ENCODE data around the gene SELENOP. TPM values are rescaled to one million over a fixed set of nuclear protein-coding genes. Genes with fewer than 3 reads are reported as not detected.

SELENOP gene
- total RNA-seq, 1 experiment from 2014 or later, result 11.4 TPM

- no peak overlapping the region for H2AFZ ChIP-seq (ENCODE audit: low read depth, low read length, poor library complexity, severe bottlenecking)
Measured at GRCh38 chr5:42822548-42822947, 10.9 kb upstream of the SELENOP start.

More at GRCh38 chr5:42822548-42822947, 10.9 kb upstream of the SELENOP start:
- BruUV-seq (replicated peaks), result no TSS peak
- no peaks in the 10 kb centered on the region for H3K9me2 ChIP-seq (ENCODE audit: insufficient read depth)
- H3K27ac ChIP-seq (ENCODE audit: low read depth, low read length), result no peak overlapping the region
- ATAC-seq (no peak), DNase-seq (ENCODE audit: low read depth, low spot score) (no peak)
- intact Hi-C loops (cut with micrococcal nuclease), result no loop called here
- no peaks in the 10 kb centered on the region for H3K9me3 ChIP-seq (ENCODE audit: control insufficient read depth in 1 of 2, insufficient read depth in 1 of 2, low read depth in 1 of 2, low read length in 2 of 2)
- no peak for TF ChIP-seq ZFX (IDR thresholded peaks at IDR 0.05)
- TF ChIP-seq EZH2 (IDR thresholded peaks at IDR 0.05), result no peak
- TF ChIP-seq SIN3A (IDR thresholded peaks at IDR 0.05; ENCODE audit: low read depth), result no peak
- no peak for TF ChIP-seq RAD21 (IDR thresholded peaks at IDR 0.05; ENCODE audit: low read depth)
- no peak for TF ChIP-seq JUND (IDR thresholded peaks at IDR 0.05)
- TF ChIP-seq, protein P1, sequence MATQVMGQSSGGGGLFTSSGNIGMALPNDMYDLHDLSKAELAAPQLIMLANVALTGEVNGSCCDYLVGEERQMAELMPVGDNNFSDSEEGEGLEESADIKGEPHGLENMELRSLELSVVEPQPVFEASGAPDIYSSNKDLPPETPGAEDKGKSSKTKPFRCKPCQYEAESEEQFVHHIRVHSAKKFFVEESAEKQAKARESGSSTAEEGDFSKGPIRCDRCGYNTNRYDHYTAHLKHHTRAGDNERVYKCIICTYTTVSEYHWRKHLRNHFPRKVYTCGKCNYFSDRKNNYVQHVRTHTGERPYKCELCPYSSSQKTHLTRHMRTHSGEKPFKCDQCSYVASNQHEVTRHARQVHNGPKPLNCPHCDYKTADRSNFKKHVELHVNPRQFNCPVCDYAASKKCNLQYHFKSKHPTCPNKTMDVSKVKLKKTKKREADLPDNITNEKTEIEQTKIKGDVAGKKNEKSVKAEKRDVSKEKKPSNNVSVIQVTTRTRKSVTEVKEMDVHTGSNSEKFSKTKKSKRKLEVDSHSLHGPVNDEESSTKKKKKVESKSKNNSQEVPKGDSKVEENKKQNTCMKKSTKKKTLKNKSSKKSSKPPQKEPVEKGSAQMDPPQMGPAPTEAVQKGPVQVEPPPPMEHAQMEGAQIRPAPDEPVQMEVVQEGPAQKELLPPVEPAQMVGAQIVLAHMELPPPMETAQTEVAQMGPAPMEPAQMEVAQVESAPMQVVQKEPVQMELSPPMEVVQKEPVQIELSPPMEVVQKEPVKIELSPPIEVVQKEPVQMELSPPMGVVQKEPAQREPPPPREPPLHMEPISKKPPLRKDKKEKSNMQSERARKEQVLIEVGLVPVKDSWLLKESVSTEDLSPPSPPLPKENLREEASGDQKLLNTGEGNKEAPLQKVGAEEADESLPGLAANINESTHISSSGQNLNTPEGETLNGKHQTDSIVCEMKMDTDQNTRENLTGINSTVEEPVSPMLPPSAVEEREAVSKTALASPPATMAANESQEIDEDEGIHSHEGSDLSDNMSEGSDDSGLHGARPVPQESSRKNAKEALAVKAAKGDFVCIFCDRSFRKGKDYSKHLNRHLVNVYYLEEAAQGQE (IDR thresholded peaks at IDR 0.05; ENCODE audit: low read depth), result no peak
- TF ChIP-seq CEBPB (IDR thresholded peaks at IDR 0.05; ENCODE audit: low read depth), result no peak
- no peak for TF ChIP-seq YY1 (IDR thresholded peaks at IDR 0.05; ENCODE audit: extremely low read depth, insufficient replicate concordance, low read depth, low read length)
- no peak for TF ChIP-seq ELF1 (IDR thresholded peaks at IDR 0.05; ENCODE audit: borderline replicate concordance, low read depth)
- TF ChIP-seq, protein P2, sequence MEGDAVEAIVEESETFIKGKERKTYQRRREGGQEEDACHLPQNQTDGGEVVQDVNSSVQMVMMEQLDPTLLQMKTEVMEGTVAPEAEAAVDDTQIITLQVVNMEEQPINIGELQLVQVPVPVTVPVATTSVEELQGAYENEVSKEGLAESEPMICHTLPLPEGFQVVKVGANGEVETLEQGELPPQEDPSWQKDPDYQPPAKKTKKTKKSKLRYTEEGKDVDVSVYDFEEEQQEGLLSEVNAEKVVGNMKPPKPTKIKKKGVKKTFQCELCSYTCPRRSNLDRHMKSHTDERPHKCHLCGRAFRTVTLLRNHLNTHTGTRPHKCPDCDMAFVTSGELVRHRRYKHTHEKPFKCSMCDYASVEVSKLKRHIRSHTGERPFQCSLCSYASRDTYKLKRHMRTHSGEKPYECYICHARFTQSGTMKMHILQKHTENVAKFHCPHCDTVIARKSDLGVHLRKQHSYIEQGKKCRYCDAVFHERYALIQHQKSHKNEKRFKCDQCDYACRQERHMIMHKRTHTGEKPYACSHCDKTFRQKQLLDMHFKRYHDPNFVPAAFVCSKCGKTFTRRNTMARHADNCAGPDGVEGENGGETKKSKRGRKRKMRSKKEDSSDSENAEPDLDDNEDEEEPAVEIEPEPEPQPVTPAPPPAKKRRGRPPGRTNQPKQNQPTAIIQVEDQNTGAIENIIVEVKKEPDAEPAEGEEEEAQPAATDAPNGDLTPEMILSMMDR (IDR thresholded peaks at IDR 0.05 in 2 of 3, conservative IDR thresholded peaks at IDR 0.05 in 1 of 3; ENCODE audit: borderline replicate concordance in 1 of 3, insufficient read depth in 1 of 3, low read depth in 2 of 3, low read length in 2 of 3), result no peak
- TF ChIP-seq TCF7L2 (IDR thresholded peaks at IDR 0.05; ENCODE audit: borderline replicate concordance, extremely low read depth, insufficient read depth, insufficient read length), result no peak
- no peak for TF ChIP-seq POLR2AphosphoS5 (IDR thresholded peaks at IDR 0.05; ENCODE audit: low read depth, low read length)
- TF ChIP-seq SP1 (IDR thresholded peaks at IDR 0.05; ENCODE audit: low read depth), result no peak
- no peak for TF ChIP-seq ZNF274 (IDR thresholded peaks at IDR 0.05; ENCODE audit: low read depth, low read length)
- no peak for TF ChIP-seq EGR1 (IDR thresholded peaks at IDR 0.05; ENCODE audit: low read depth)
- no peak for TF ChIP-seq ATF3 (IDR thresholded peaks at IDR 0.05)
- TF ChIP-seq FOSL1 (IDR thresholded peaks at IDR 0.05; ENCODE audit: low read depth), result no peak
- TF ChIP-seq SRF (IDR thresholded peaks at IDR 0.05; ENCODE audit: low read depth), result no peak
- TF ChIP-seq POLR2A (IDR thresholded peaks at IDR 0.05; ENCODE audit: borderline replicate concordance, extremely low read depth, insufficient read depth, insufficient read length), result no peak
- no peaks in the 10 kb centered on the region for H3K36me3 ChIP-seq (ENCODE audit: control insufficient read depth in 1 of 2, insufficient read depth in 2 of 2, low read length in 2 of 2)
- no peak overlapping the region for H3K9ac ChIP-seq (ENCODE audit: low read length)
- H4K20me1 ChIP-seq (ENCODE audit: insufficient read depth), result no peaks in the 10 kb centered on the region
- no peaks in the 10 kb centered on the region for H3K79me2 ChIP-seq (ENCODE audit: insufficient read depth, low read length)
- H3K27me3 ChIP-seq (ENCODE audit: insufficient read depth, low read length), result no peaks in the 10 kb centered on the region
- POLR2A ChIA-PET, result no interaction called here
- CTCF ChIA-PET, result no interaction called here
- no peak overlapping the region for H3K4me2 ChIP-seq (ENCODE audit: low read length)
- no peaks in the 10 kb centered on the region for H3K4me1 ChIP-seq (ENCODE audit: control insufficient read depth in 1 of 2, insufficient read depth in 2 of 2, low read length in 2 of 2)
- RAD21 ChIA-PET (ENCODE audit: low non-redundant PET in 1 of 2, low total read pairs in 2 of 2, uncharacterized antibody in 2 of 2, unreplicated experiment in 2 of 2), result no interaction called here
- H3K4me3 ChIP-seq (replicated peaks in 1 of 2; ENCODE audit: low read depth in 1 of 2, low read length in 2 of 2), result no peak overlapping the region

Data from HCT116 (cell line).